Keratinocyte (primary cell): ENCODE results near the gene SLC6A7. TPM values are rescaled to one million over a fixed set of nuclear protein-coding genes. Genes with fewer than 3 reads are reported as not detected.

ENCODE experiments used
- DNase-seq: peaks from one replicate; pipeline ENCODE4 v3.0.0-alpha.2; 2011; ENCODE audit warnings: low read depth, missing footprints, low spot score
- FAIRE-seq: peaks from 2 replicates; lab custom pipeline; 2011; peaks lifted over from hg19 to GRCh38; lab: Jason Lieb, UNC
- H2AFZ ChIP-seq: 2 replicates; pipeline ENCODE4 v1.6.0; 2012; ENCODE audit warnings: low read length, control low read depth, inconsistent platforms; ENCODE audit not compliant: control insufficient read depth
- H3K27ac ChIP-seq: 2 replicates; pipeline ENCODE4 v1.5.1; 2011; ENCODE audit warnings: low read length; ENCODE audit not compliant: control insufficient read depth, insufficient read depth
- H3K27me3 ChIP-seq: 3 replicates; pipeline ENCODE4 v1.6.0; 2011; ENCODE audit warnings: low read length; ENCODE audit not compliant: control insufficient read depth, insufficient read depth; ENCODE audit errors: extremely low read depth
- H3K36me3 ChIP-seq, 2 experiments: 2 replicates in 1 of 2; 3 replicates in 1 of 2; pipeline ENCODE4 v1.5.1; 2011; ENCODE audit warnings: low read length in 2 of 2, mild to moderate bottlenecking in 1 of 2; ENCODE audit not compliant: control insufficient read depth in 2 of 2, insufficient read depth in 2 of 2; ENCODE audit errors: extremely low read depth in 1 of 2
- H3K4me1 ChIP-seq: 3 replicates; pipeline ENCODE4 v1.5.1; 2011; ENCODE audit warnings: low read length; ENCODE audit not compliant: control insufficient read depth, insufficient read depth; ENCODE audit errors: extremely low read depth
- H3K4me2 ChIP-seq: 3 replicates; pipeline ENCODE4 v1.6.0; 2011; ENCODE audit warnings: low read depth, low read length; ENCODE audit not compliant: control insufficient read depth, insufficient read depth; ENCODE audit errors: extremely low read depth
- H3K4me3 ChIP-seq, 3 experiments: fragments of 200-600 bp in 1 of 3; sonication (generic) in 1 of 3; 2 replicates in 2 of 3; 3 replicates in 1 of 3; pipeline ENCODE4 v1.5.1; 2011 to 2016; ENCODE audit warnings: low read length in 3 of 3, mild to moderate bottlenecking in 3 of 3, control low read depth in 2 of 3, inconsistent platforms in 1 of 3, low read depth in 1 of 3, mixed read lengths in 1 of 3, mixed run types in 1 of 3, moderate library complexity in 1 of 3; ENCODE audit not compliant: control insufficient read depth in 2 of 3, insufficient read depth in 2 of 3; ENCODE audit errors: extremely low read depth in 1 of 3
- H3K79me2 ChIP-seq: 2 replicates; pipeline ENCODE4 v1.6.0; 2012; ENCODE audit warnings: low read length; ENCODE audit not compliant: control insufficient read depth, insufficient read depth
- H3K9ac ChIP-seq: 3 replicates; pipeline ENCODE4 v1.6.0; 2011; ENCODE audit warnings: low read length; ENCODE audit not compliant: control insufficient read depth, insufficient read depth; ENCODE audit errors: extremely low read depth
- H3K9me1 ChIP-seq: 3 replicates; pipeline ENCODE4 v1.6.0; 2011; ENCODE audit warnings: low read length; ENCODE audit not compliant: control insufficient read depth, insufficient read depth; ENCODE audit errors: extremely low read depth
- H3K9me3 ChIP-seq: 2 replicates; pipeline ENCODE4 v1.5.1; 2012; ENCODE audit warnings: low read depth, low read length; ENCODE audit not compliant: control insufficient read depth
- H4K20me1 ChIP-seq: 3 replicates; pipeline ENCODE4 v1.6.0; 2011; ENCODE audit warnings: low read length; ENCODE audit not compliant: control insufficient read depth, insufficient read depth; ENCODE audit errors: extremely low read depth
- EZH2 ChIP-seq: IDR thresholded peaks from one replicate; pipeline ENCODE4 v1.6.1; 2012; ENCODE audit warnings: inconsistent platforms, mild to moderate bottlenecking, low read length, moderate library complexity
- dilution Hi-C: fragments of 300-500 bp; cut with MboI; formaldehyde crosslinking; loops from one replicate; pipeline ENCODE4 v1.7.0; 2020; ENCODE audit warnings: low sequenced_read_pairs; ENCODE audit not compliant: extremely low pct_ligation_motif_present
- polyA plus RNA-seq, 5 experiments: library from polyadenylated mRNA; depleted of rRNA in 3 of 5; stranded (reverse) in 3 of 5; stranded (forward) in 1 of 5; unstranded in 1 of 5; fragments of >200 nt; gene quantifications; 1 replicate in 1 of 5; 2 replicates in 3 of 5; 3 replicates in 1 of 5; pipeline versions ENCODE4 v1.2.1 to v1.2.3, GENCODE V29; 2011 to 2012; ENCODE audit warnings: missing spikeins in 2 of 5, low read depth in 1 of 5, low replicate concordance in 1 of 5
- TF ChIP-seq, protein P1 (sequence below), 3 experiments: IDR thresholded peaks in 1 of 3; conservative IDR thresholded peaks in 1 of 3; optimal IDR thresholded peaks in 1 of 3; 2 replicates in 2 of 3; 3 replicates in 1 of 3; pipeline versions ENCODE3 to v1.5.1; 2011; ENCODE audit warnings: low read length in 3 of 3, mild to moderate bottlenecking in 3 of 3, moderate library complexity in 2 of 3, control low read depth in 1 of 3, inconsistent platforms in 1 of 3; ENCODE audit not compliant: insufficient read depth in 2 of 3; ENCODE audit errors: extremely low read depth in 1 of 3

SLC6A7 gene
- polyA plus RNA-seq, 1 donor (not counting 4 experiments of a cell fraction or from before 2014, with no cell fraction given) = not detected

DNA sequence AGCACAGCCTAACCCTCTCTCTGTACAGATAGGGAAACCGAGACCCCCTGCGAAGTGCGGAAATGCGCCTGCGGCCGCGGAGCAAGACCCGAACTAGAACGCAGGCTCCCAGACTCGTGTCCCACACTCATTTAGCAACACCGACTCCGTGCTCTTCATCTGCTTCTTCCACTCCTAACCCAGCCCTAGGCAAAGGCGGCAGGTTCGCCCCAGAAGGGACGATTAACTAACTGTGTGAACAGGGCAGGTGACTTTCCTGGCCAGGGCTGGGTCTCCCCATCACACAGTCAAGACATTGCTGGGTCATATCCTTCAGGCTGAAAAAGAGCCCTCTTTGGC, 22.4 kb upstream of the SLC6A7 start:
- Histone ChIP-seq H3K9me3 (no peaks in the 10 kb centered on the region), H3K27me3 (peaks cover 52% of the 10 kb centered on the region), H3K4me1 (no peaks in the 10 kb centered on the region), H4K20me1 (no peaks in the 10 kb centered on the region), H3K4me3 (no peak overlapping the region), H3K79me2 (no peaks in the 10 kb centered on the region), H3K27ac (no peak overlapping the region), H3K4me2 (no peak overlapping the region), H3K9ac (no peak overlapping the region), H2AFZ (no peak overlapping the region), H3K9me1 (peaks cover 2% of the 10 kb centered on the region), H3K36me3 (no peaks in the 10 kb centered on the region)
- FAIRE-seq = no peak
- dilution Hi-C loops = no loop called here
- peak; percentile 95 for TF ChIP-seq EZH2
- TF ChIP-seq, protein P1, sequence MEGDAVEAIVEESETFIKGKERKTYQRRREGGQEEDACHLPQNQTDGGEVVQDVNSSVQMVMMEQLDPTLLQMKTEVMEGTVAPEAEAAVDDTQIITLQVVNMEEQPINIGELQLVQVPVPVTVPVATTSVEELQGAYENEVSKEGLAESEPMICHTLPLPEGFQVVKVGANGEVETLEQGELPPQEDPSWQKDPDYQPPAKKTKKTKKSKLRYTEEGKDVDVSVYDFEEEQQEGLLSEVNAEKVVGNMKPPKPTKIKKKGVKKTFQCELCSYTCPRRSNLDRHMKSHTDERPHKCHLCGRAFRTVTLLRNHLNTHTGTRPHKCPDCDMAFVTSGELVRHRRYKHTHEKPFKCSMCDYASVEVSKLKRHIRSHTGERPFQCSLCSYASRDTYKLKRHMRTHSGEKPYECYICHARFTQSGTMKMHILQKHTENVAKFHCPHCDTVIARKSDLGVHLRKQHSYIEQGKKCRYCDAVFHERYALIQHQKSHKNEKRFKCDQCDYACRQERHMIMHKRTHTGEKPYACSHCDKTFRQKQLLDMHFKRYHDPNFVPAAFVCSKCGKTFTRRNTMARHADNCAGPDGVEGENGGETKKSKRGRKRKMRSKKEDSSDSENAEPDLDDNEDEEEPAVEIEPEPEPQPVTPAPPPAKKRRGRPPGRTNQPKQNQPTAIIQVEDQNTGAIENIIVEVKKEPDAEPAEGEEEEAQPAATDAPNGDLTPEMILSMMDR (optimal IDR thresholded peaks at IDR 0.05 in 1 of 3, IDR thresholded peaks at IDR 0.05 in 1 of 3, conservative IDR thresholded peaks at IDR 0.05 in 1 of 3; ENCODE audit: extremely low read depth in 1 of 3, insufficient read depth in 2 of 3, low read length in 3 of 3) = no peak
- DNase-seq = no peak

DNA sequence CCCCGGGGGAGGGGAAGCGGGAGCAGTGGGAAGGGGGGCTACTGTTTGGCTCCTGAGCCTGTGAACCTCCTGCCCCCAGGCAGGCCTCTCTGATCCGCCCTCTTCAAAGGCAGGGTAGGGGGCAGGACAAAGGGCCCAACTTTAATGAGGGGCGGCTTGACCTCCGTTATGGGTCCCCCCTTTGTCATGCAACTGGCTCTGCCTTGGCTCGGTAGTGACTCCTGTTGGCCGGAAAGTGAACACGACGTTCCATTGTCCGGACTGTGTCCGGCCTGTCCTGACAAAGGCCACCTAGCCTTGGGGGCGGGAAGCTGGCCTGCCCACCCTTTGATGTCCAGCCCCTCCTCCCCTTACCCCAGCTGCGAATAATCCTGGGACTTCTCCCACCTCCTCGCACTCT, 22.0 kb upstream of the SLC6A7 start:
- no peak for FAIRE-seq
- H3K9ac ChIP-seq = no peak overlapping the region
- no peaks in the 10 kb centered on the region for H4K20me1 ChIP-seq
- no peak overlapping the region for H3K27ac ChIP-seq
- H3K4me2 ChIP-seq = no peak overlapping the region
- H3K9me1 ChIP-seq = peaks cover 2% of the 10 kb centered on the region
- no peak for TF ChIP-seq EZH2
- TF ChIP-seq, protein P1 (optimal IDR thresholded peaks at IDR 0.05 in 1 of 3, IDR thresholded peaks at IDR 0.05 in 1 of 3, conservative IDR thresholded peaks at IDR 0.05 in 1 of 3; ENCODE audit: extremely low read depth in 1 of 3, insufficient read depth in 2 of 3, low read length in 3 of 3) = peak in 2 of 3 experiments; percentile 7 to 13
- DNase-seq = no peak
- H3K79me2 ChIP-seq = no peaks in the 10 kb centered on the region
- H3K27me3 ChIP-seq = peaks cover 52% of the 10 kb centered on the region
- H2AFZ ChIP-seq = no peak overlapping the region
- dilution Hi-C loops = no loop called here
- no peaks in the 10 kb centered on the region for H3K9me3 ChIP-seq
- H3K4me3 ChIP-seq = no peak overlapping the region
- no peaks in the 10 kb centered on the region for H3K4me1 ChIP-seq
- no peaks in the 10 kb centered on the region for H3K36me3 ChIP-seq
